ENCODE measurements around the gene PDE8B.

Gene PDE8B

GRCh38 chr5:77186652-77187370 is 23.7 kb upstream of the PDE8B start:
- no peak for DNase-seq (ENCODE audit: extremely low read depth in 1 of 2, low read depth in 1 of 2)

GRCh38 chr5:77189421-77189820 is 21.1 kb upstream of the PDE8B start:
- DNase-seq (ENCODE audit: extremely low read depth in 1 of 2, low read depth in 1 of 2) = no peak

GRCh38 chr5:77192441-77193050 is 17.9 kb upstream of the PDE8B start:
- no peak for DNase-seq (ENCODE audit: extremely low read depth in 1 of 2, low read depth in 1 of 2)

GRCh38 chr5:77194762-77195161 is 15.7 kb upstream of the PDE8B start:
- no peak for DNase-seq (ENCODE audit: extremely low read depth in 1 of 2, low read depth in 1 of 2)

- no peak for DNase-seq (ENCODE audit: extremely low read depth in 1 of 2, low read depth in 1 of 2)
These were observed 12.5 kb upstream of the PDE8B start for GRCh38 chr5:77197840-77198554.

- DNase-seq (ENCODE audit: extremely low read depth in 1 of 2, low read depth in 1 of 2) = no peak
These were observed 9.8 kb upstream of the PDE8B start for GRCh38 chr5:77200663-77201062.

- no peak for DNase-seq (ENCODE audit: extremely low read depth in 1 of 2, low read depth in 1 of 2)
These were observed 8.3 kb upstream of the PDE8B start for GRCh38 chr5:77202145-77202544.

GRCh38 chr5:77204967-77205366 is 5.5 kb upstream of the PDE8B start:
- no peak for DNase-seq (ENCODE audit: extremely low read depth in 1 of 2, low read depth in 1 of 2)

GRCh38 chr5:77208507-77209163 is 1.8 kb upstream of the PDE8B start:
- no peak for DNase-seq (ENCODE audit: extremely low read depth in 1 of 2, low read depth in 1 of 2)

GRCh38 chr5:77209495-77210090 is 887 bp upstream of the PDE8B start:
- no peak for DNase-seq (ENCODE audit: extremely low read depth in 1 of 2, low read depth in 1 of 2)

- no peak for DNase-seq (ENCODE audit: extremely low read depth in 1 of 2, low read depth in 1 of 2)
These were observed 647 bp downstream of the PDE8B start for GRCh38 chr5:77210964-77211690.

GRCh38 chr5:77211691-77212047 is 1.2 kb downstream of the PDE8B start:
- no peak for DNase-seq (ENCODE audit: extremely low read depth in 1 of 2, low read depth in 1 of 2)

- DNase-seq (ENCODE audit: extremely low read depth in 1 of 2, low read depth in 1 of 2) = no peak
These were observed 3.1 kb downstream of the PDE8B start for GRCh38 chr5:77213601-77214000.

- no peak for DNase-seq (ENCODE audit: extremely low read depth in 1 of 2, low read depth in 1 of 2)
These were observed 3.7 kb downstream of the PDE8B start for GRCh38 chr5:77214151-77214550.

GRCh38 chr5:77218263-77218662 is 7.8 kb downstream of the PDE8B start:
- no peak for DNase-seq (ENCODE audit: extremely low read depth in 1 of 2, low read depth in 1 of 2)

- DNase-seq (ENCODE audit: extremely low read depth in 1 of 2, low read depth in 1 of 2) = no peak
These were observed 10.6 kb downstream of the PDE8B start for GRCh38 chr5:77221115-77221514.

GRCh38 chr5:77222722-77223121 is 12.2 kb downstream of the PDE8B start:
- DNase-seq (ENCODE audit: extremely low read depth in 1 of 2, low read depth in 1 of 2) = no peak

- DNase-seq (ENCODE audit: extremely low read depth in 1 of 2, low read depth in 1 of 2) = no peak
These were observed 13.2 kb downstream of the PDE8B start for GRCh38 chr5:77223653-77224052.

GRCh38 chr5:77224672-77225355 is 14.3 kb downstream of the PDE8B start:
- no peak for DNase-seq (ENCODE audit: extremely low read depth in 1 of 2, low read depth in 1 of 2)

GRCh38 chr5:77225531-77225930 is 15.1 kb downstream of the PDE8B start:
- DNase-seq (ENCODE audit: extremely low read depth in 1 of 2, low read depth in 1 of 2) = no peak

Measured in activated CD8-positive, alpha-beta memory T cell treated with anti-CD3 and anti-CD28 coated beads for 1 hour (primary cell).